NCI-H446 treated with DMSO at 0.1 percent for 48 hours (cell line): ENCODE results near the gene MMP8.
"Not testable (repeated sequence)": the region's sequence is repeated elsewhere in the genome, so short reads cannot be mapped to it uniquely, and the experiment has no call there.

Source experiments
- DNase-seq: peaks from one replicate; lab custom pipeline; 2025; lab: John Stamatoyannopoulos, UW

The MMP8 gene, protein sequence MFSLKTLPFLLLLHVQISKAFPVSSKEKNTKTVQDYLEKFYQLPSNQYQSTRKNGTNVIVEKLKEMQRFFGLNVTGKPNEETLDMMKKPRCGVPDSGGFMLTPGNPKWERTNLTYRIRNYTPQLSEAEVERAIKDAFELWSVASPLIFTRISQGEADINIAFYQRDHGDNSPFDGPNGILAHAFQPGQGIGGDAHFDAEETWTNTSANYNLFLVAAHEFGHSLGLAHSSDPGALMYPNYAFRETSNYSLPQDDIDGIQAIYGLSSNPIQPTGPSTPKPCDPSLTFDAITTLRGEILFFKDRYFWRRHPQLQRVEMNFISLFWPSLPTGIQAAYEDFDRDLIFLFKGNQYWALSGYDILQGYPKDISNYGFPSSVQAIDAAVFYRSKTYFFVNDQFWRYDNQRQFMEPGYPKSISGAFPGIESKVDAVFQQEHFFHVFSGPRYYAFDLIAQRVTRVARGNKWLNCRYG

DNA sequence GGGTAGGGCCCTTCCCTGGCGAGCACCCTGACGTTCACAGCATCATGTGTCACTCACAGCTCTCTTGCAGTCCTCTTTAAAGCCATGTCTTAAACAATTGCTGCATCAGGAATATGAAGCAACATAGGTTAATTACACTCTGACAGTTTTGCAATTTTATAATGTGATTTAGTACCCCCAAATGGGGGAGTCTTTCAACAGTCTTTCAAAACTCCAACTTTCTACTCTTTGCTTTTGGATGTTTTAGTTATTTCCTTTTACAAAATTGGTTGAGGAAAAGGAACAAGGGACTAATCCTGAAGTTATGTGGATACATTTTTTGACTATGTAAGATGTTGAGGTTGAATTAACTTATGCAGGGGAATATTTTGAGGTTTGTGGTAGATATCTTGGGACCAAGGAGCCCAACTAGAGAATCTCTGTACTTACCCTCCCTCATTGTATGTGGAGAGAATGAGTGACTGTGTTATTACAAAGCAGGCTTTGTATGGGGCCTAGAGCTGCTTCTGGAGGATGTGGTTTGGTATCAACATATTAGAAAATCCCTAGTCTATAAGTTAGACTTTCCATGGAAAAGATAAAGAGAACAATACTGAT, at the start of gene MMP8:
Gene MMP8, minus strand, starts transcription at position 51 of the 597 bp plus-strand sequence. CDS start 99 bp downstream, outside the sequence.
- no peak for DNase-seq

DNA sequence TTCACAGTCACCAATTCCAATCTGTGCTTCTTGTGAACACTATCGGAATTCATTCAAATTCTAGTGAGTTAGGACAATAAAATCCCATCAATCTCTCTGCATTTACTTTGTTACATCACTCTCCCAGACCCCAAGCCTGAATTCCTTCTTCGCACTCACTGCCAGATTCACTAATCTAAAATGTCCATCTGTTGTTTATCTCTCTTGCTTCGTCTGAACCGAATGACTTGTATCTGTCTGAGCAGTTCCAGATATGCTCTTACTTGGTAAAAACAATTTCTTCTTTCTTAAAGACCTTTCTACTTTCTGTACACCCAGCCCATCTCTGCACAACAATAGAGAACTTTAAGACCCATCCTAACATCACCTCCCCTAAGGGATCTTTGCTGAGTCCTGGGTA, 48.6 kb upstream of the MMP8 start:
- no peak for DNase-seq

GRCh38 chr11:102771351-102771750, 46.6 kb upstream of the MMP8 start:
- no peak for DNase-seq

DNA sequence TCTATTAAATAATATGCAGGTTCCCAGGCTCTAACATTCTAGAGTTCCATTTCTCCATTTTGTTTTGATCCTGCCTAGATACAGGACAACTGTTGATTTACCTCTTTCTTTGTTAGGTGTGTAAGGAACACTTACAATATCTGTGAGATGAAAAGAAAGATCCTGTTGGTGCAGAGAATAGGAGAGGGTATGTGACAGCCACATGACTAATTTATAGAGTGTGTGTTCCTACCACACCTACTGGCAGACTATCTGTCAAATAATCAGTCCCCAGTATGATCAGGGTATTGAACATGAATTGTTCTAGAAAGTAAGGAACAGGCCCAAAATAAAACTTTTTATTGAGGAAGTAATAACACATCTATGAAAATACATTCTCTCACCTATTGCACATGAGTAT, 45.4 kb upstream of the MMP8 start:
- no peak for DNase-seq

DNA sequence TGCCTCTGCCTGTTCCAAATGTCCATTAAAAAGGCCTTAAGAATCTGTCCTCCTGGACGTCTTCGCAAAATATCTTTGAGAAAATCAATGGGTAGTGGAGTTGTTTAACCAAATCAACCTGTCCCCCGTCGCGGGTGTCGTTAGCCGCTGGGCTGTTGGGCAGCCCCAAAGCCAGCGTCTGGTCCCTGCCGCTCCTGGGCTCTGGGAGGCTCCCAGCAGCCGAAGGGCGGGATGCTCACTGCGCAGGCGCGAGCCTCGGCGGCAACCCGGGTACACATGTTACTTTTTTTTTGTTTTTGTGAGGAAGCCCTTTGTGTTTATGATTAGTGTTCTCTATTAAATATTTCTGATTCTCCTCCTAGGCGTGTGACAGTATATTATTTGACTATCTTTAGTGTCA, 43.0 kb upstream of the MMP8 start:
- no peak for DNase-seq

- no peak for DNase-seq
Observed at GRCh38 chr11:102763440-102763839, 38.7 kb upstream of the MMP8 start.

GRCh38 chr11:102762361-102762767, 37.6 kb upstream of the MMP8 start:
- no peak for DNase-seq

DNA sequence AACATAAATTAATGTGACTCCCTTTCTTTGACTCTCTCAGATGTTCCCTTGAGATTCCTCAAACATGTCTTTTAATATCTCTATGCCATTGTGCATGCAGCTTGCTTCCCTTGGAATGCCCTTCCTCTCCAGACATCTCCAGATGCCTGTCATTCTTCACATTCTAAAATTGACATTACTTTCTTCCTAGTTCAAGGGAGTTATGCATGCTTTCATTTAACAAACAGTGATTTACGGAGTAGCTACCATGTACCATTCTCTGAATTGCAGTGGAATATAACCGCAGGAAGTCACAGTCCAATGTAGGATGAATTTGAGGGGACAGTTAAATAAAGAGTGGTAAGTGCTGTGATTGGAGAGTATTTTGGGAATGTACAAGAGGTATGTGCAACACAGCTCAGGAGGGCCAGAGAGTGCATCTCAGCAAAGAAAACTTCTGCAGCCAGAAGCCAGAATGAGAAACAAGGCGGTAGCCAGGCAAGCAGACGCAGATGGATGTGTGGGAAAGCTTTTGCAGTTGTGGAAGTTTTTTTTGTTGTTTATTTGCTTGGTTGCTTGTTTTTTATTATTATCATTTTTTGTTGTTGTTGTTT, 37.0 kb upstream of the MMP8 start:
- no peak for DNase-seq

DNA sequence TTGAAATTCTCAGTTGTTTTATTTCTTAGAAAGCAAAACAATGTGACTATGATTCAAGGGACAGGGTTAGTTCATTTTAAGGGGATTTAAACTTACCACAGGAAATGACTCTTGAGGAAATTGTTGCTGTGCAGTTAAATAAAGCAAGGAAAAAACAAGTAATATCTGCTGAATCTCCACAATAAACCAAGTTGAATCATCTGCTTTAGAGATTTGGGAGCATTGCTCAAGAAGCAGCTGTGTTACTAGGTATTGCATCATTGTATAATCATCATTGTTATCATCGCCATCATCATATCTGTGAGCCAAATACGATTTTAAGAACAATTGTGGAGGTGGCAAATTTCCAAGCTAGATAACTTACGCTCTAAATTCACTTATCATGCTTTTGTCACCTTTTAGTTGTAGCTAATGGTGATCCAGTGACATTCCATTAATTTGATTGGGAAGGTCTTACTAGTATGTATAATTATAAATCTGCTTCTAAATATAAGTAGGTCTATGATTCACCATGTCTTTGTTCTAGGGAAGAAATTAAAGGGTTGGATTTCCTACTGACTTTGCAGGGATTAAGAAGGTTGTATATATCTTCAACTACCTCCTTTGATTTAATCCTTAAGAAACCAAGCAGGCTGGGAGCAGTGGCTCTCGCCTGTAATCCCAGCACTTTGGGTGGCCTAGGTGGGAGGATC, 35.7 kb upstream of the MMP8 start:
- DNase-seq: no peak

DNA sequence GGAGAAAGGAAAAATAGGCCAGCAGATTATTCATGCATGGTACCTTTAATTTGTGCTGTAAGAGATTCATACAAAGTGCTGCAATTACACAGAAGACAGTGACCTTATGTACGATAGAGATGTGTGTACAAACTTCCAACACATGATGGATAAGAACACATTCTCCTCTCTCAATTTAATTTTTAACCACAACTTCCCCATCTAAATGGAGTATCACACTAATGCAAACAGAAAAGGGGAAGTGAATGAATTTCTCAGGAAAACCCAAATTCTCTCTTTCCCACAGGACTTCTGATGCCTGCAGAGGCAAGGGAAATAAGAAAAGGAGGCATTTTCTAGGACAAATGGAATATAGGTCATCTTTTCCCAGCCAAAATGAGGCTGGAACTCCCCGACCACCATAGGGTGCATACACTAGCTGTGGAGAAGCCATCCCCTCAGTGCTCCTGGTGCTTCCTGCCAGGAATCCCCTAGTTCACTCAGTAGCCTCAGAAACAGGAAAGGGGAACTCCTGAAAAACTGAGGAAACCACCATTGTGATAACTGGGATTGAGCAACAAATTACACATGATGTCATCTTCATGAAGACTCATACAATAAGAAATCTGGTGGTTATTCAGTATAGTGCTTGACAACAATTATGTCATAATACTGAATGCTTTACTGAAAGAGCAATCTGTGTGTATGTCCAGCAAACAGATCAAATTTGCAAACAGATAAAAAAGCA, 33.2 kb upstream of the MMP8 start:
- DNase-seq: no peak

GRCh38 chr11:102753267-102753666, 28.5 kb upstream of the MMP8 start:
- no peak for DNase-seq

- no peak for DNase-seq
Observed at GRCh38 chr11:102751673-102752072, 26.9 kb upstream of the MMP8 start.

GRCh38 chr11:102749101-102749722, 24.5 kb upstream of the MMP8 start:
- no peak for DNase-seq

- DNase-seq: not testable (repeated sequence)
Observed at GRCh38 chr11:102746746-102747578, 22.2 kb upstream of the MMP8 start.

- DNase-seq: no peak
Observed at GRCh38 chr11:102734650-102735049, 9.9 kb upstream of the MMP8 start.

DNA sequence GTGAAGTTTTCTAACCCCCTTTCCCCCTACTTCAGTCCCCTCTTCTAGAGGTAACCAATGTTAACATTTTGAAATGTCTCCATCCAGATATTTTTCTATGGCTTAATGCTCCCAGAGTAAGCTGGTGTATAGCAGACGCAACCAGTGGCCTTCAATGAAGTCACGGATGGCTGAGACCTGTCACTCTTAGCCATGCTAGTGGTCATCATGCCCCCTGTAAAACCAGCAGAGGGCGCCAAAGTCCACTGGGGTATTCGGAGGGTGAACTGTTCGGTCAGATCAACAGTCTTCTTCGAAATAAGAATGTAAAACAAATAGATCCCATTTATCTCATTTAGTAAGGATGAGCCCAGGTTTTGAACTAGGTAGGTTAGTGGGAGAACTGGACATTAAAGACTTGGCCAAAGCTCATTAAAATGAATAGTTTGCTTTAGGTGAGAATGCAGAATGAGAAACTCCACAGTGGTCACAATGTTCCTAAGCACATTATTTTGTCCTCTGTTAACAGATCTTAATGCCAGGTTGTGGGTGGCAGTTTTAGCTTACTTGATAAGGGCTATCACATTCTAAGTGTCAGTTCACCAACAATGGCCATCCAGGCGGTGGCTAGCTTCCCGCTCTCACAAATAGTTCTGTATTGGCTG, 8.6 kb upstream of the MMP8 start:
- DNase-seq: no peak

- DNase-seq: not testable (repeated sequence)
Observed at GRCh38 chr11:102730944-102731343, 6.2 kb upstream of the MMP8 start.

DNA sequence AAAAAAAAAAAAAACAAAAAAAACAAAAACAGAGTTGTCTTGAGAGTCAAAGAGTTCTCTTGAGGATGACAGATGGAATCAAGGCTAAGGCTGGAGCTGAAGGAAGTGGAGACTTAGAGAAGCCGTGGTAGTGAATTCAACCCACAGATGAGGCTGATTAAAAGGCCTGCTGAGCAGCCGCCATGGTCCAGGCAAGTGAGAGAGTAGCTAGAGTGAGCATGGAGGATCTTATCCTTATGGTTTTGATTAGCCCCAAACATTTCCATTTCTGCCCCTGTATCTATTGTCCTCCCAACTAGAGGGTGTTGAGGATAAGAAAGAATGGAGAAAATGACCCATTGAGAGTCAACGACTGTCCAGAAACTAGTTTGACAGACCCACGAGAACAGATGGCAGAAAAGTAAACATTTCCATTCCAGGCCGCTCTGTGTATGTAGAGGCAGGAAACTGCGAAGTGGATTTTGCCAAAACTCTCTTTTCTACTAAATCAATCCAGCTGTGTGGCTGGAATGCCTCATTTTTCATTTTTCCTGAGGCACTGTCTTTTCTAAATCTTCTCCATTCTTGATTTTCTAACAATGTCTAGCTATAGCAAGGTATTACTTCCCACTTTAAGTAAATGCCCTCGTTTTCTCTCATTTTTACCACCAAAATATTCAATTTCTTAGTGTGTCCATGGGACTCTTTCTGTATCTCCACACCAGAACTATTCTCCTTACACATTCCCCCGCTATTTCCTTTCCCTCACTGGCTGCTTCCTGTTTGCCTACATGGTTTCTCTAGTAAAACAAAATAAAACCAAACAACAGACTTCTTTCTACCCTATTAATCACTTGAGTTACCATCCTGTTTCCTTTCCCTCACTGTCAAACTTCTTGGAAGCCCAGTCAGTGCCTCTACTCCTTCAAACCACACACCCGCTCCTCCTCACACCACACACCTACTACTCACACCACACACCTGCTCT, 5.4 kb upstream of the MMP8 start:
- DNase-seq: no peak

- no peak for DNase-seq
Observed at GRCh38 chr11:102727890-102728289, 3.1 kb upstream of the MMP8 start.
